WERI-Rb-1 (cell line): ENCODE measurements around the gene SLC24A4.

Experiments
- DNase-seq: peaks from one replicate; pipeline ENCODE4 v3.0.0-alpha.2; 2020
- H3K27ac ChIP-seq: fragments of 250-450 bp; sonication (Bioruptor Pico); 2 replicates; pipeline ENCODE4 v1.5.1; 2020; ENCODE audit warnings: mild to moderate bottlenecking, moderate library complexity
- H3K27me3 ChIP-seq: fragments of 250-450 bp; sonication (Bioruptor Pico); 2 replicates; pipeline ENCODE4 v1.5.1; 2021; ENCODE audit warnings: mild to moderate bottlenecking, low read depth, moderate library complexity; ENCODE audit not compliant: insufficient read depth, severe bottlenecking
- H3K36me3 ChIP-seq: fragments of 250-450 bp; sonication (Bioruptor Pico); 2 replicates; pipeline ENCODE4 v1.5.1; 2020; ENCODE audit warnings: mild to moderate bottlenecking, moderate library complexity
- H3K4me3 ChIP-seq: 2 replicates; pipeline ENCODE4 v1.5.1; 2011; ENCODE audit warnings: low read depth, mild to moderate bottlenecking, control low read depth, low read length
- H3K9me3 ChIP-seq: fragments of 250-450 bp; sonication (Bioruptor Pico); 2 replicates; pipeline ENCODE4 v1.5.1; 2021; ENCODE audit warnings: mild to moderate bottlenecking, moderate library complexity; ENCODE audit not compliant: severe bottlenecking
- TF ChIP-seq, protein P1 (sequence below): IDR thresholded peaks from 2 replicates; pipeline ENCODE4 v1.5.1; 2011; ENCODE audit warnings: low read depth, mild to moderate bottlenecking, control low read depth, inconsistent platforms, low read length

Gene SLC24A4

DNA sequence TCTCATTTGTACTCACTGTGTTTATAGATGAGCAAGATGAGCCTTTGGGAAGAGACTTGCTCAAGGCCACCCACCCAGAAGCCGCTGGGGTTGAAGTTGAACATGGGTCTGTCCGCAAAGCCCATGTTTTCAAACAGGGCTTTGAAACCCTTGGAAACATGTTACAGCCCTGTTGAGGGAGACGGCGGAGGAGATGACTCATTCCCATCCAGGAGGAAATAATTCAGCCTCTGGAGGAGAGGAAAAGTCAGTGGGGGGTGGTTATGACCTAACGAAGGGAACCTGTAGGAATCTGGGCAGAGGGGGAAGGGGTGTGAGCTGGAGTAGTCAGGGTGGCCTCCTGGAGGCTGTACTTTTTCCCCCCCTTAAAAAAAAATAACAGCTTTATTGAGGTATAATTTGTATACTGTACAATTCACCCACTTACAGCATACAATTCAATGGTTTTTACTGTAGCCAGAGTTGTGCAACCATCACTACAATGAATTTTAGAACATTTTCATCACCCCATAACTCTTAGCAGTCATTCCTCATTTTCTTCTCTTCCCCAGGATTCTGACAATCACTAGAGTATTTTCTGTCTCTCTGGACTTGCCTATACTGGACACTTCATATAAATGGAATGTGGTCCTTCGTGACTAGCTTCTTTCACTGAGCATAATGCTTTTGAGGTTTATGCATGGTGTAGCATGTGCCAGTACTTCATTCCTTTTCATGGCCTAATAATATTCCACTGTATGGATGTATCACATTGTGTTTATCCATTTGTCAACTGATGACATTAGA is 188.7 kb downstream of the SLC24A4 start:
- TF ChIP-seq, protein P1, sequence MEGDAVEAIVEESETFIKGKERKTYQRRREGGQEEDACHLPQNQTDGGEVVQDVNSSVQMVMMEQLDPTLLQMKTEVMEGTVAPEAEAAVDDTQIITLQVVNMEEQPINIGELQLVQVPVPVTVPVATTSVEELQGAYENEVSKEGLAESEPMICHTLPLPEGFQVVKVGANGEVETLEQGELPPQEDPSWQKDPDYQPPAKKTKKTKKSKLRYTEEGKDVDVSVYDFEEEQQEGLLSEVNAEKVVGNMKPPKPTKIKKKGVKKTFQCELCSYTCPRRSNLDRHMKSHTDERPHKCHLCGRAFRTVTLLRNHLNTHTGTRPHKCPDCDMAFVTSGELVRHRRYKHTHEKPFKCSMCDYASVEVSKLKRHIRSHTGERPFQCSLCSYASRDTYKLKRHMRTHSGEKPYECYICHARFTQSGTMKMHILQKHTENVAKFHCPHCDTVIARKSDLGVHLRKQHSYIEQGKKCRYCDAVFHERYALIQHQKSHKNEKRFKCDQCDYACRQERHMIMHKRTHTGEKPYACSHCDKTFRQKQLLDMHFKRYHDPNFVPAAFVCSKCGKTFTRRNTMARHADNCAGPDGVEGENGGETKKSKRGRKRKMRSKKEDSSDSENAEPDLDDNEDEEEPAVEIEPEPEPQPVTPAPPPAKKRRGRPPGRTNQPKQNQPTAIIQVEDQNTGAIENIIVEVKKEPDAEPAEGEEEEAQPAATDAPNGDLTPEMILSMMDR: no peak
- DNase-seq: no peak

DNA sequence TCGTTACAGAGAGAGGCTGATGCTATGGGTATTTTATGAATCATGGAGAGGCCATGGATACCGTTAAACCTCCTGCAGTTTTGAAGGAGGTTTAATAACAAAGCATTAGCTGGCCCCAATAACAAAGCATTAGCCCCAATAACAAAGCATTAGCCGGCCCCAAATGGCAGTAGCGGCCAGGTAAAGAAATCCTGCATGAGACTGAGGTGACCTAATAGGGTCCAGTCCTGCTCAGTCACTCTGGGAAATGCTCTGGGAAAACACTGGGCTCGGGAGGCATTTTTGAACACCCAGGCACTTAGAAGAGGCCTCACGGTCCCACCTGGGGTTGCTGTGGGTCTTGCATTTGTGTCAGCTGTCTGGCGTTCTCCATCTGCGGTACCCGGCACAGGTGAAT is 189.8 kb downstream of the SLC24A4 start:
- no peak overlapping the region for H3K27ac ChIP-seq
- DNase-seq: no peak
- no peaks in the 10 kb centered on the region for H3K27me3 ChIP-seq
- TF ChIP-seq, protein P1: no peak
- H3K9me3 ChIP-seq: no peaks in the 10 kb centered on the region
- no peak overlapping the region for H3K4me3 ChIP-seq
- H3K36me3 ChIP-seq: no peaks in the 10 kb centered on the region

More for the DNA sequence above, 188.7 kb downstream of the SLC24A4 start:
- Histone ChIP-seq H3K4me3 (no peak overlapping the region), H3K9me3 (no peaks in the 10 kb centered on the region), H3K36me3 (no peaks in the 10 kb centered on the region), H3K27ac (no peak overlapping the region), H3K27me3 (no peaks in the 10 kb centered on the region)

DNA sequence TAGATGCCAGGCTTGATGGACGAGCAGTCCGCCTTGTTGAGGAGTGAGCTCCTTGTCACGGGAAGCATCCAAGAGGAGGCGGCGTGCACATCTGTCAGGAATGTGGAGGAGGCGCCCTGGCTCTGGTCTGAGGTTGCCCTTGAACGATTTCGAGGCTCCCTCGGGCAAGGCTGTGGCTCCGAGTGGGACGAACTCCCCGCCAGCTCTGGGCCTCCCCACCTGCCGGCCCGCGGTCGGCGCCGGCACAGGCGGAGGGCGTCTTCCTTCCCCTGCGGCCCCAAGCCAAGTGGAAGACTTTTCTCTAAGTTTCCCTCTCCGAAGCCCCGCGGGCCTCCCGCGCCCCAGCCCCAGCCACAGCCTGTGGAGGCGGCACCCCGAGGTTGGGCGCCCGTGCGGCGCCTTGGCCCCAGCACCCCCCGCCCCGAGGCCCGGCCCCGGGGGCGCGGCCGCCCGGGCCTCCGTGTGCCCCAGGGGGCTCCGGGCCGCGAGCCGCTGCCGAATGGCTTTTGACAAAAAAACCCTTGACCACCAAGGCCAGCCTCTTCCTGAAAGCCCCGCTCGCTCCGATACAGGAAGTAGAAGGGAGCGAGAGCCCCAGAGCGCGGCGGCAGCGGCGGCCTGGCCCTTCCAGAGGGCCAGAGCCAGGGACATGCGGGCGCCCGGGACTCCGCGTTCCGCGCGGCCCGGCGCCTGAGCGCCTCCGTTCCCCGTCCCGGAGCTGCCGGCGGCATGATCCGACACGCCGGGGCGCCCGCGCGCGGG is 190.4 kb downstream of the SLC24A4 start, which contains the start of gene RIN3:
RIN3 (plus strand) TSS at position 578 of the 762 bp plus-strand sequence; CDS start at position 730, 152 bp downstream.
- DNase-seq: no peak
- H3K9me3 ChIP-seq: no peaks in the 10 kb centered on the region
- no peak within 1 kb of the TSS for H3K4me3 ChIP-seq
- no peaks in the 10 kb centered on the region for H3K36me3 ChIP-seq
- TF ChIP-seq, protein P1: no peak
- no peak within 1 kb of the TSS for H3K27ac ChIP-seq
- no peaks in the 10 kb centered on the region for H3K27me3 ChIP-seq

DNA sequence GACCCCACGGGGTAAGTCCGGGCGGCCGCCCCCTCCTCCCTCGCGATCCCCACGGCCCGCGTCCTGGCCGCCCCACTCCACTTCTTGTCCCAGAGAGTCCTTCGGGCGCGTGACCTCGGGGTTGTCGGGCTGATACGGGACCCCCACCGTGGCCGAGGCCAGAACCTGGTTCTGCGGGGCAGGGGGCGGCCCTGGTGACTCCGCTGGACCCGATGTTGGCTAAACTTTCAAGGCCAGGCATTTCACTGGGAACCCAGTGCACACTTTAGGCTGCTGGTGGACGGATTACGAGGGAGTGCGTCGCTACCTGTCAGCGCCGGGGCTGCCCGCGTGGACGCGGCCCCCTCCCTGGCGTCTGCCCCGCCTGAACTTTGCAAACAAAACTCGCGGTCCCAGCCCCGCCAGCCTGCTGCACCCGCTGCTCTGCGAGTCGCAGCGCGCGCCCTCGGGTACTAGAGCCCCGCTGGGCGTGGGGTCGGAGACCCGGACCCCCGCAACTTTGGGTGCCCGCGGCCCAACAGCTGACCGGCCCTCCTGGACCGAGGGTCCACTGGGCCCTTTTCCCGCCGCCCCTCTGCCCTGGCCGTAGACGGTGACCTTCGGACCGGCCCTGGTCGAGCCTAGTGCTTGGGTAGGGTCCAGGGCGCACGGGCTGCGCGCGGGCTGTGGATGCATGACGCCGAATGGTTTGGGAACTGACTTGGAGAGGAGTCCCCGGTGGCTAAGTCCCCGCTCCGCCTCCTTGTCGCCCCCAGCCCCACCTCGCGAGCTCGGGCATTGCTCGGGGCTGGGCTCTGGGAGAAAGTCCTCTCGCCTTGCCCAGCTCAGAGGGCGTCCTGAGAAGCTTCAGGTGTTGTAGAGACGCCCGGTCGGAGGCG is 191.2 kb downstream of the SLC24A4 start:
- H3K27me3 ChIP-seq: no peaks in the 10 kb centered on the region
- DNase-seq: no peak
- H3K27ac ChIP-seq: no peak overlapping the region
- H3K36me3 ChIP-seq: no peaks in the 10 kb centered on the region
- TF ChIP-seq, protein P1: no peak
- no peak overlapping the region for H3K4me3 ChIP-seq
- H3K9me3 ChIP-seq: no peaks in the 10 kb centered on the region

DNA sequence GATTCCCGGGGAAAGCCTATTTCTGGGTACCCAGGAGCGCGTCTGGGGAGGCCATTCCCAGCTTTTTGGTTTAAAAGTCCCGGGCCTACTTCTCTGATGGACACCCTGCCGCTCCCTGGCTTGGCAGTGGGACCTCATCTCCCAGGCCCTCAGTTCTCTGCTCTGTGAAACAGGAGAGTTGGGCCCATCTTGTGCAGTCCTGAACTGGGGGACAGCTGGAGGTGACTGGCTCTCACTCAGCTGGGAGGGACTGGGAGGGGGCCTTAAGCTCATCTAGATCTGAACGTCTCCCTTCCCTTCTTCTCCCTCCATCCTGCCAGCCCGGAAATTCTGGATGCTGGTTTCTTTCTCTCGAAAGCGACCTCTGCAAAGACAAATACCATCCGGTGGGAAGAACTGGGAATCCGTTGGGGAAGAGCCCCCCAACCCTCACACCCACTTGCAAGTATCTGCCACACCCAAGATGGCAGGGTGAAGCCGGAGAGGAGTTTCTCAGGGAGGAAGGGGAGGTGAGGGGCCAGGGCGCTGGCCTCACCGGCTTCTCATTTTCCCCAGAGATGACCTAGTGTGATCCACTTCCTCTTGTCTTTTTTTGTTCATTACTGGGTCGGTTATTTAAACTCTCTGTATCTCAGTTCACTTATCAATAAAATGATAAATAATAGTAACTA is 192.0 kb downstream of the SLC24A4 start:
- H3K27ac ChIP-seq: no peak overlapping the region
- TF ChIP-seq, protein P1: no peak
- no peak overlapping the region for H3K4me3 ChIP-seq
- no peak for DNase-seq
- no peaks in the 10 kb centered on the region for H3K36me3 ChIP-seq
- no peaks in the 10 kb centered on the region for H3K27me3 ChIP-seq
- H3K9me3 ChIP-seq: no peaks in the 10 kb centered on the region
